PFSK-1 (cell line): ENCODE data around the gene PROX2.

ENCODE experiments used
- FOXP2 ChIP-seq: optimal IDR thresholded peaks from 2 replicates; pipeline ENCODE3; 2011; ENCODE audit warnings: borderline replicate concordance, control low read depth, inconsistent platforms; ENCODE audit not compliant: insufficient read depth; ENCODE audit errors: extremely low read length, extremely low read depth
- POLR2AphosphoS5 ChIP-seq: IDR thresholded peaks from 2 replicates; pipeline ENCODE4 v1.6.1; 2012; ENCODE audit warnings: low read depth, mild to moderate bottlenecking, control low read depth, low read length, moderate library complexity
- REST ChIP-seq, 2 experiments: IDR thresholded peaks; 2 replicates each; pipeline versions ENCODE4 v1.6.1 to v1.8.0; 2011 to 2012; ENCODE audit warnings: low read depth in 2 of 2, low read length in 2 of 2, control low read depth in 1 of 2, inconsistent platforms in 1 of 2, mild to moderate bottlenecking in 1 of 2, moderate library complexity in 1 of 2; ENCODE audit not compliant: insufficient read depth in 1 of 2
- SIN3A ChIP-seq: IDR thresholded peaks from 2 replicates; pipeline ENCODE4 v1.6.1; 2012; ENCODE audit warnings: mild to moderate bottlenecking, low read length, moderate library complexity, borderline replicate concordance; ENCODE audit not compliant: insufficient read depth
- TAF1 ChIP-seq: IDR thresholded peaks from 2 replicates; pipeline ENCODE4 v1.6.1; 2012; ENCODE audit warnings: low read length, control low read depth, borderline replicate concordance; ENCODE audit not compliant: insufficient read depth

The PROX2 gene

GRCh38 chr14:74892745-74893144 lies 16.8 kb upstream of the PROX2 start:
- no peak for TF ChIP-seq REST (IDR thresholded peaks at IDR 0.05; ENCODE audit: insufficient read depth in 1 of 2, low read depth in 2 of 2, low read length in 2 of 2)
- no peak for TF ChIP-seq SIN3A
- no peak for TF ChIP-seq TAF1
- no peak for TF ChIP-seq POLR2AphosphoS5
- TF ChIP-seq FOXP2 = no peak

- TF ChIP-seq POLR2AphosphoS5 (no peak), TAF1 (no peak), SIN3A (no peak), REST (IDR thresholded peaks at IDR 0.05; ENCODE audit: insufficient read depth in 1 of 2, low read depth in 2 of 2, low read length in 2 of 2) (no peak), FOXP2 (no peak)
Measured at GRCh38 chr14:74891870-74892269, 15.9 kb upstream of the PROX2 start.

- no peak for TF ChIP-seq FOXP2
- no peak for TF ChIP-seq REST (IDR thresholded peaks at IDR 0.05; ENCODE audit: insufficient read depth in 1 of 2, low read depth in 2 of 2, low read length in 2 of 2)
- TF ChIP-seq TAF1 = no peak
- no peak for TF ChIP-seq SIN3A
- no peak for TF ChIP-seq POLR2AphosphoS5
Measured at GRCh38 chr14:74890262-74890661, 14.3 kb upstream of the PROX2 start.

GRCh38 chr14:74888164-74889158 lies 12.5 kb upstream of the PROX2 start:
- TF ChIP-seq POLR2AphosphoS5 (no peak), SIN3A (no peak), TAF1 (no peak), FOXP2 (no peak), REST (IDR thresholded peaks at IDR 0.05; ENCODE audit: insufficient read depth in 1 of 2, low read depth in 2 of 2, low read length in 2 of 2) (no peak)
